HCT116 (cell line): ENCODE data around the gene CNTN4. TPM values are rescaled to one million over a fixed set of nuclear protein-coding genes. Genes with fewer than 3 reads are reported as not detected.

Experiments used
- ATAC-seq: fragments of 200-7000 bp; cut with Tn5 transposase; 2 replicates; pipeline ENCODE4 v1.9.1; 2020; ENCODE audit warnings: mild to moderate bottlenecking, moderate library complexity
- BruUV-seq: library from RNA; stranded (reverse); fragments of 400-500 nt; replicated peaks from 2 replicates; lab custom pipeline; 2021; lab: Mats Ljungman, UMichigan
- CTCF ChIA-PET: fragments of 300-600 bp; sonication (Branson Sonifier 250); formaldehyde crosslinking; loops from one replicate; lab custom pipeline; 2021; ENCODE audit warnings: antibody characterized with exemption; lab: Charles Lee
- POLR2A ChIA-PET: fragments of 300-600, 350-600 bp; sonication (Branson Sonifier 250); formaldehyde crosslinking; loops from one replicate; lab custom pipeline; 2021; ENCODE audit warnings: antibody characterized with exemption; lab: Charles Lee
- RAD21 ChIA-PET, 2 experiments: fragments of 300-600 bp; sonication (Branson Sonifier 250); formaldehyde crosslinking; loops; one replicate each; lab custom pipeline; 2023; ENCODE audit warnings: low total read pairs in 2 of 2; ENCODE audit not compliant: uncharacterized antibody in 2 of 2, unreplicated experiment in 2 of 2, low non-redundant PET in 1 of 2; lab: Charles Lee
- DNase-seq: peaks from one replicate; pipeline ENCODE4 v3.0.0-alpha.2; 2010; ENCODE audit warnings: low read depth, low spot score
- H2AFZ ChIP-seq: fragments of 200-600 bp; shearing (Covaris generic), sonication (generic); 2 replicates; pipeline ENCODE4 v1.6.1; 2017; ENCODE audit warnings: low read depth, mixed run types, mixed read lengths, antibody characterized with exemption, low read length; ENCODE audit not compliant: poor library complexity, severe bottlenecking
- H3K27ac ChIP-seq: 2 replicates; pipeline ENCODE4 v1.5.1; 2012; ENCODE audit warnings: low read depth, low read length
- H3K27me3 ChIP-seq: fragments of 200-600 bp; sonication (generic); 2 replicates; pipeline ENCODE4 v1.6.1; 2016; ENCODE audit warnings: mixed run types, low read length, mixed read lengths; ENCODE audit not compliant: insufficient read depth
- H3K36me3 ChIP-seq, 2 experiments: fragments of 200-500 bp in 1 of 2; fragments of 200-600 bp in 1 of 2; sonication (Bioruptor generic) in 1 of 2; sonication (generic) in 1 of 2; 2 replicates each; pipeline versions ENCODE4 v1.5.1 to v1.6.1; 2014 to 2016; ENCODE audit warnings: low read length in 2 of 2, inconsistent platforms in 1 of 2, mixed read lengths in 1 of 2, mixed run types in 1 of 2; ENCODE audit not compliant: insufficient read depth in 2 of 2, control insufficient read depth in 1 of 2
- H3K4me1 ChIP-seq, 2 experiments: fragments of 200-600 bp in 1 of 2; sonication (generic) in 1 of 2; 2 replicates each; pipeline versions ENCODE4 v1.5.1 to v1.6.1; 2012 to 2017; ENCODE audit warnings: low read length in 2 of 2, inconsistent platforms in 1 of 2, mild to moderate bottlenecking in 1 of 2, mixed read lengths in 1 of 2, mixed run types in 1 of 2, moderate library complexity in 1 of 2; ENCODE audit not compliant: insufficient read depth in 2 of 2, control insufficient read depth in 1 of 2
- H3K4me2 ChIP-seq: fragments of 200-600 bp; sonication (generic); 2 replicates; pipeline ENCODE4 v1.6.1; 2017; ENCODE audit warnings: mixed run types, low read length, mixed read lengths
- H3K4me3 ChIP-seq, 2 experiments: fragments of 200-600 bp in 1 of 2; sonication (generic) in 1 of 2; replicated peaks in 1 of 2; 2 replicates each; pipeline ENCODE4 v1.5.1; 2011 to 2016; ENCODE audit warnings: low read length in 2 of 2, control low read depth in 1 of 2, low read depth in 1 of 2, mild to moderate bottlenecking in 1 of 2, mixed read lengths in 1 of 2, mixed run types in 1 of 2
- H3K79me2 ChIP-seq: fragments of 200-600 bp; sonication (generic); 2 replicates; pipeline ENCODE4 v1.6.1; 2017; ENCODE audit warnings: mild to moderate bottlenecking, mixed run types, low read length, moderate library complexity, mixed read lengths; ENCODE audit not compliant: insufficient read depth
- H3K9ac ChIP-seq: fragments of 200-600 bp; sonication (generic); 2 replicates; pipeline ENCODE4 v1.6.1; 2016; ENCODE audit warnings: low read length, mixed read lengths
- H3K9me2 ChIP-seq: fragments of 200-600 bp; sonication (generic), shearing (Covaris generic); 2 replicates; pipeline ENCODE4 v1.6.1; 2017; ENCODE audit warnings: mixed run types, mild to moderate bottlenecking, moderate library complexity; ENCODE audit not compliant: insufficient read depth
- H3K9me3 ChIP-seq, 2 experiments: fragments of 200-500 bp in 1 of 2; fragments of 200-600 bp in 1 of 2; sonication (Bioruptor generic) in 1 of 2; sonication (generic) in 1 of 2; 2 replicates each; pipeline ENCODE4 v1.6.1; 2014 to 2017; ENCODE audit warnings: low read length in 2 of 2, mixed read lengths in 2 of 2, inconsistent platforms in 1 of 2, low read depth in 1 of 2, mild to moderate bottlenecking in 1 of 2, mixed run types in 1 of 2, moderate library complexity in 1 of 2; ENCODE audit not compliant: control insufficient read depth in 1 of 2, insufficient read depth in 1 of 2
- H4K20me1 ChIP-seq: fragments of 200-600 bp; sonication (generic), shearing (Covaris generic); 2 replicates; pipeline ENCODE4 v1.6.1; 2017; ENCODE audit warnings: mixed run types, mild to moderate bottlenecking, moderate library complexity; ENCODE audit not compliant: insufficient read depth
- CBX3 ChIP-seq: IDR thresholded peaks from 2 replicates; pipeline ENCODE4 v1.6.1; 2012; ENCODE audit warnings: low read depth
- CEBPB ChIP-seq: IDR thresholded peaks from 2 replicates; pipeline ENCODE4 v1.6.1; 2012; ENCODE audit warnings: low read depth
- EGR1 ChIP-seq: IDR thresholded peaks from 2 replicates; pipeline ENCODE4 v1.6.1; 2012; ENCODE audit warnings: low read depth
- EZH2phosphoT487 ChIP-seq: fragments of 200-600 bp; IDR thresholded peaks from 2 replicates; pipeline ENCODE4 v1.6.1; 2018; ENCODE audit warnings: antibody characterized with exemption, borderline replicate concordance
- FOSL1 ChIP-seq: IDR thresholded peaks from 2 replicates; pipeline ENCODE4 v1.6.1; 2012; ENCODE audit warnings: low read depth
- JUND ChIP-seq: IDR thresholded peaks from 2 replicates; pipeline ENCODE4 v1.6.1; 2012
- RAD21 ChIP-seq: IDR thresholded peaks from 2 replicates; pipeline ENCODE4 v1.6.1; 2012; ENCODE audit warnings: low read depth, mild to moderate bottlenecking
- ZNF274 ChIP-seq: fragments of 200-500 bp; sonication (Bioruptor generic); IDR thresholded peaks from 2 replicates; pipeline ENCODE4 v1.6.1; 2014; ENCODE audit warnings: mild to moderate bottlenecking, low read depth, low read length, inconsistent platforms
- intact Hi-C: fragments of 100-400 bp; cut with micrococcal nuclease; formaldehyde crosslinking; loops from 2 replicates; pipeline ENCODE4 v1.10.0; 2022
- total RNA-seq: library from RNA; stranded (reverse); gene quantifications from one replicate; pipeline ENCODE4 v1.2.1, GENCODE V29; 2021; ENCODE audit not compliant: unreplicated experiment
- TF ChIP-seq, protein P1 (sequence below): IDR thresholded peaks from 2 replicates; pipeline ENCODE4 v1.6.1; 2011; ENCODE audit warnings: mild to moderate bottlenecking, low read length, moderate library complexity; ENCODE audit not compliant: insufficient replicate concordance; ENCODE audit errors: extremely low read depth
- TF ChIP-seq, protein P2 (sequence below): IDR thresholded peaks from 2 replicates; pipeline ENCODE4 v1.6.1; 2012
- TF ChIP-seq, protein P3 (sequence below): IDR thresholded peaks from 2 replicates; pipeline ENCODE4 v1.6.1; 2012

The CNTN4 gene
- total RNA-seq, 1 experiment from 2014 or later = not detected

DNA sequence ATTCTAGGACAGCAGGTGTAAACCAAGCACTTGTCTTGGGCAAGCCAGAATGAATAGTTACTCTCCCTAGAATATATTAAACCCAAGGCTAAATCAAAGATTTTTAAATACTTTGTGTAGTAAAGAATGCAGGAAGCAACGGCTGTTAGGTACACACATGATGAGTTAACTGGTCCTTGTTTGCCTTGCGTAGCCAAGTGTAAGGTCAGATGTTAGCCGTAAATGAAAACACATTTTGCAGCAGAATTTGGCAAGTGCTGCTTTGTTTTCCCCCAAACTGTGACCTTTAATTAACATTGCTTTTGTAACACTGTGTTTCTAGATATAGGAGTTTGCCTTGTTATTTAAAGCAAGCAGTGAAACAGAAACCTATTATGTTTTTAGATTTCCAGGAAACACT, 642.9 kb downstream of the CNTN4 start:
- DNase-seq = no peak
- no peaks in the 10 kb centered on the region for H3K4me1 ChIP-seq
- H2AFZ ChIP-seq = no peak overlapping the region
- H3K9ac ChIP-seq = no peak overlapping the region
- intact Hi-C loops = no loop called here
- no peak overlapping the region for H3K27ac ChIP-seq
- H3K27me3 ChIP-seq = no peaks in the 10 kb centered on the region
- no peak overlapping the region for H3K4me2 ChIP-seq
- H4K20me1 ChIP-seq = no peaks in the 10 kb centered on the region
- POLR2A ChIA-PET = no interaction called here
- no peak for ATAC-seq
- RAD21 ChIA-PET = no interaction called here
- no peak overlapping the region for H3K4me3 ChIP-seq
- no peaks in the 10 kb centered on the region for H3K79me2 ChIP-seq
- peaks cover 5 to 14% of the 10 kb centered on the region in 2 experiments; a peak in 3 of 4 replicates for H3K9me3 ChIP-seq
- CTCF ChIA-PET = no interaction called here
- no peaks in the 10 kb centered on the region for H3K36me3 ChIP-seq
- H3K9me2 ChIP-seq = no peaks in the 10 kb centered on the region
- BruUV-seq = no TSS peak
- TF ChIP-seq EZH2phosphoT487 (no peak), RAD21 (no peak), ZNF274 (no peak), CBX3 (no peak), FOSL1 (no peak), JUND (no peak), CEBPB (no peak), EGR1 (no peak)
- TF ChIP-seq, protein P1, sequence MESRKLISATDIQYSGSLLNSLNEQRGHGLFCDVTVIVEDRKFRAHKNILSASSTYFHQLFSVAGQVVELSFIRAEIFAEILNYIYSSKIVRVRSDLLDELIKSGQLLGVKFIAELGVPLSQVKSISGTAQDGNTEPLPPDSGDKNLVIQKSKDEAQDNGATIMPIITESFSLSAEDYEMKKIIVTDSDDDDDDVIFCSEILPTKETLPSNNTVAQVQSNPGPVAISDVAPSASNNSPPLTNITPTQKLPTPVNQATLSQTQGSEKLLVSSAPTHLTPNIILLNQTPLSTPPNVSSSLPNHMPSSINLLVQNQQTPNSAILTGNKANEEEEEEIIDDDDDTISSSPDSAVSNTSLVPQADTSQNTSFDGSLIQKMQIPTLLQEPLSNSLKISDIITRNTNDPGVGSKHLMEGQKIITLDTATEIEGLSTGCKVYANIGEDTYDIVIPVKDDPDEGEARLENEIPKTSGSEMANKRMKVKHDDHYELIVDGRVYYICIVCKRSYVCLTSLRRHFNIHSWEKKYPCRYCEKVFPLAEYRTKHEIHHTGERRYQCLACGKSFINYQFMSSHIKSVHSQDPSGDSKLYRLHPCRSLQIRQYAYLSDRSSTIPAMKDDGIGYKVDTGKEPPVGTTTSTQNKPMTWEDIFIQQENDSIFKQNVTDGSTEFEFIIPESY = no peak
- TF ChIP-seq, protein P2, sequence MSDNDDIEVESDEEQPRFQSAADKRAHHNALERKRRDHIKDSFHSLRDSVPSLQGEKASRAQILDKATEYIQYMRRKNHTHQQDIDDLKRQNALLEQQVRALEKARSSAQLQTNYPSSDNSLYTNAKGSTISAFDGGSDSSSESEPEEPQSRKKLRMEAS = no peak
- TF ChIP-seq, protein P3, sequence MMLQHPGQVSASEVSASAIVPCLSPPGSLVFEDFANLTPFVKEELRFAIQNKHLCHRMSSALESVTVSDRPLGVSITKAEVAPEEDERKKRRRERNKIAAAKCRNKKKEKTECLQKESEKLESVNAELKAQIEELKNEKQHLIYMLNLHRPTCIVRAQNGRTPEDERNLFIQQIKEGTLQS = no peak
- TF ChIP-seq, all 23 proteins: peak for 0
